ENCODE results near the gene YARS1.

YARS1 gene

GRCh38 chr1:32786856-32787255 lies 30.3 kb downstream of the YARS1 start:
- DNase-seq = peak; percentile 34

DNA sequence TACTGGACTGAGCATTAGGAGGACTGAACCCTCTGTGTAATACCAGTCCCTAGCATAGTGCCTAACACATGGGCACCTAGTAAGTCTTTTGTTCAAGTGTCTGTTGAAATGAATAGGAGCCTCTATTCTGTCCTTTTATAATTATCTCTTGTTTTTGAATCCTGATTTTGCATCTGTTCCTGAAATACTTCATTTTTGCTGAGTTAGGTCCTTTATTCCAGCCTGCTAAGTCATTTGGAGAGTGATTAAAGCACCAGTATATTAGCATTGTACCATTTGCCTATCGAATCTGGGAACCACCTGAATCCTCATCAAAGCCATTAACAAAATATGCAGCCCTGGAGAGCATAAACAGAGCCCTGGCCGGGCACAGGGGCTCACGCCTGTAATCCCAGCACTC lies 32.3 kb downstream of the YARS1 start:
- no peak for DNase-seq

More at GRCh38 chr1:32786856-32787255, 30.3 kb downstream of the YARS1 start:
- in situ Hi-C loops (cut with MboI; ENCODE audit: low pct_unique_long_range_greater_than_20kb, low sequenced_read_pairs) = no loop called here

DNA sequence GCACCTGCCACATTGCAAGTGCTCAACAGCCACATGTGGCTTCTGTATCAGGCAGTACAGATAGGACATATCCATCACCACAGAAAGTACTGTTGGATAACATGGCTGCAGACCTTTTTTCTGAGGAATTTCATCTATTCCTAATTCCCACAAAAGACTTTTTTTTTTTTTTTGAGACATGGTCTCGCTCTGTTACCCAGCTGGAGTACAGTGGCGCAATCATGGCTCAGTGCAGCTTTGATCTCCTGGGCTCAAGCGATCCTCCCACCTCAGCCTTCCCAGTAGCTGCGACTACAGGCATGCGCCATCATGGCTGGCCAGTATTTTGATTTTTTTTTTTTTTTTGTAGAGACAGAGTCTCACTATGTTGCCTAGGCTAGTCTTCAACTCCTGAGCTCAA lies 33.3 kb downstream of the YARS1 start:
- in situ Hi-C loops (cut with MboI; ENCODE audit: low pct_unique_long_range_greater_than_20kb, low sequenced_read_pairs) = no loop called here
- no peak for DNase-seq

More for the DNA sequence above, 32.3 kb downstream of the YARS1 start:
- in situ Hi-C loops (cut with MboI; ENCODE audit: low pct_unique_long_range_greater_than_20kb, low sequenced_read_pairs) = no loop called here

- in situ Hi-C loops (cut with MboI; ENCODE audit: low pct_unique_long_range_greater_than_20kb, low sequenced_read_pairs) = no loop called here
- DNase-seq = no peak
Observed at GRCh38 chr1:32782086-32782485, 35.1 kb downstream of the YARS1 start.

GRCh38 chr1:32780628-32781234 lies 36.4 kb downstream of the YARS1 start:
- in situ Hi-C loops (cut with MboI; ENCODE audit: low pct_unique_long_range_greater_than_20kb, low sequenced_read_pairs) = no loop called here
- DNase-seq = no peak

GRCh38 chr1:32780005-32780404 lies 37.2 kb downstream of the YARS1 start:
- in situ Hi-C loops (cut with MboI; ENCODE audit: low pct_unique_long_range_greater_than_20kb, low sequenced_read_pairs) = no loop called here
- no peak for DNase-seq

GRCh38 chr1:32779242-32779641 lies 37.9 kb downstream of the YARS1 start:
- no peak for DNase-seq
- in situ Hi-C loops (cut with MboI; ENCODE audit: low pct_unique_long_range_greater_than_20kb, low sequenced_read_pairs) = no loop called here

- no peak for DNase-seq
Observed at GRCh38 chr1:32775640-32776337, 41.4 kb downstream of the YARS1 start.

DNA sequence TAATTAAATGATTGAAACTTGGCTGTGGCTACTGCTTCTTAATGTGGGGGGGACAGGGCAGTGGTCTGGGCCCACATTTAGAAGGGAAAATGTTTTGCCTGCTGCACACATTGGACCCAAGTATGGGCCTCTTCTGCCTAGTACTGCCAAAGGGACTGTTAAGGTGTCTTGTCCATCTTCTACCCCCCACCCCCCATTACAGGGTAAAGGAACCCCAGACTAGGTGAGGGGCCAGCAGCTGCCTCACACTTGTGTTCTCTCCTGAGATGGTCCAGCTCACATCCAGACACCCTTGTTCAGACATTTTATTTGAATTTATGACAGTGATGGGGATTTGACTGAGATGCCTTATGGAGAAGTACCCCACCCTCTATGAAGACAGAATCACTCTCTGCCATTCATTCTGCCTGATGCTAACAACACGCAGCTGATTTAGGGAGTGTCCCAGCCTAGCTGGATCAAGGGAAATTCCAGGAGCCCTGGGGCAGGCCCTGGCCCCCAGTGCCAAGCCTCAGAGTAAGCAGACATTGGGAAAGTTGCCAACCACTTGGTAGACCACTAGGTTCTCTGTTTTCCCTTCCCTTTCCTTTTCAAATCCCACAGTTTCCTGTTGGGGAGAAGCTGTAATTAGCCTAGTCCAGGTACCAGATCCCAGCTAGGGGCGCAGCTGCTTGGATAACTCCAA lies 42.1 kb downstream of the YARS1 start:
- in situ Hi-C loops (cut with MboI; ENCODE audit: low pct_unique_long_range_greater_than_20kb, low sequenced_read_pairs) = no loop called here
- no peak for DNase-seq

More at GRCh38 chr1:32775640-32776337, 41.4 kb downstream of the YARS1 start:
- in situ Hi-C loops (cut with MboI; ENCODE audit: low pct_unique_long_range_greater_than_20kb, low sequenced_read_pairs) = no loop called here

DNA sequence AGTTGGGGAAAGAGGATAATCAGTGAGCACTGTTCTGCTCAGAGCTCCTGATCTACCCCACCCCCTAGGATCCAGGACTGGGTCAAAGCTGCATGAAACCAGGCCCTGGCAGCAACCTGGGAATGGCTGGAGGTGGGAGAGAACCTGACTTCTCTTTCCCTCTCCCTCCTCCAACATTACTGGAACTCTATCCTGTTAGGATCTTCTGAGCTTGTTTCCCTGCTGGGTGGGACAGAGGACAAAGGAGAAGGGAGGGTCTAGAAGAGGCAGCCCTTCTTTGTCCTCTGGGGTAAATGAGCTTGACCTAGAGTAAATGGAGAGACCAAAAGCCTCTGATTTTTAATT lies 42.7 kb downstream of the YARS1 start:
- DNase-seq = no peak

GRCh38 chr1:32773764-32774463 lies 43.2 kb downstream of the YARS1 start:
- DNase-seq = no peak
- in situ Hi-C loops (cut with MboI; ENCODE audit: low pct_unique_long_range_greater_than_20kb, low sequenced_read_pairs) = no loop called here

More for the DNA sequence above, 42.7 kb downstream of the YARS1 start:
- in situ Hi-C loops (cut with MboI; ENCODE audit: low pct_unique_long_range_greater_than_20kb, low sequenced_read_pairs) = no loop called here

DNA sequence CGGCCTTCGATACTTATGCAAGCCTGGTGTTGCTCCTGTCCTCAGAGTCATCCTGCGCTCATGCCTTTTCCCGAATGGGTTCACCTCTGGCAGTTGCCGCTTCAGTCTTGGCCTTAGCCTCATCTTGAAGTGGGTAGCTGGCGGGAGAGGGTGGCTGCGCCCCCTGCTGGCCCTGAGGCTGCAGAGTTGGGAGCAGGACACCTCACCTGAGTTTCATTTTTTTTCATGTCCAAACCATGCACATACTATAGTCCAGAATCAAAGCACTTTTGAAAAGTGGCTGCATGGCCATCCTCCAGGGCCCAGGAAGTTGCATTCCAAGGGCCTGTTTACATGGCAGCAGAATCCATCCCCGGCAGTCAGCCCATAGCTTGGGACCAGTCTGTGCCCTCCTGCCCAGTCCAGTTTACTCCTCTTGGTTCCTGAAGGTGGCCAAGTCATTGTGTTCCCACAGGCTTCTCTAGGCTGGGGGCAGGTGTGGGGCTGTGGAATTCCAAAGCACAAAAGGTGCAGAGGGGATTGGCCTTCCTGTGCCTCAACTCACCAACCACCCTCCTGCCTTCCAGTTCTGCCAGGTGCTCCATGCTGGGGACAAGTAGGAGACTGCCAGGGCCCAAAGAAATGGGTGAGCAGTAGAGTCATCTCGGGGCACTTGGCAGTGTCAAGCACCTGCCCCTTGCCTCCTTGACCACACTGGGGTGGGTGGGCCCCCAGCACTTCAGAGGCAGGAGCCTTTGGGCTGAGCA lies 44.0 kb downstream of the YARS1 start:
- in situ Hi-C loops (cut with MboI; ENCODE audit: low pct_unique_long_range_greater_than_20kb, low sequenced_read_pairs) = no loop called here
- DNase-seq = peak; percentile 84

GRCh38 chr1:32772281-32773017 lies 44.7 kb downstream of the YARS1 start:
- in situ Hi-C loops (cut with MboI; ENCODE audit: low pct_unique_long_range_greater_than_20kb, low sequenced_read_pairs) = no loop called here

GRCh38 chr1:32771561-32772280 lies 45.4 kb downstream of the YARS1 start:
- DNase-seq = no peak
- in situ Hi-C loops (cut with MboI; ENCODE audit: low pct_unique_long_range_greater_than_20kb, low sequenced_read_pairs) = no loop called here

More at GRCh38 chr1:32772281-32773017, 44.7 kb downstream of the YARS1 start:
- DNase-seq = no peak

DNA sequence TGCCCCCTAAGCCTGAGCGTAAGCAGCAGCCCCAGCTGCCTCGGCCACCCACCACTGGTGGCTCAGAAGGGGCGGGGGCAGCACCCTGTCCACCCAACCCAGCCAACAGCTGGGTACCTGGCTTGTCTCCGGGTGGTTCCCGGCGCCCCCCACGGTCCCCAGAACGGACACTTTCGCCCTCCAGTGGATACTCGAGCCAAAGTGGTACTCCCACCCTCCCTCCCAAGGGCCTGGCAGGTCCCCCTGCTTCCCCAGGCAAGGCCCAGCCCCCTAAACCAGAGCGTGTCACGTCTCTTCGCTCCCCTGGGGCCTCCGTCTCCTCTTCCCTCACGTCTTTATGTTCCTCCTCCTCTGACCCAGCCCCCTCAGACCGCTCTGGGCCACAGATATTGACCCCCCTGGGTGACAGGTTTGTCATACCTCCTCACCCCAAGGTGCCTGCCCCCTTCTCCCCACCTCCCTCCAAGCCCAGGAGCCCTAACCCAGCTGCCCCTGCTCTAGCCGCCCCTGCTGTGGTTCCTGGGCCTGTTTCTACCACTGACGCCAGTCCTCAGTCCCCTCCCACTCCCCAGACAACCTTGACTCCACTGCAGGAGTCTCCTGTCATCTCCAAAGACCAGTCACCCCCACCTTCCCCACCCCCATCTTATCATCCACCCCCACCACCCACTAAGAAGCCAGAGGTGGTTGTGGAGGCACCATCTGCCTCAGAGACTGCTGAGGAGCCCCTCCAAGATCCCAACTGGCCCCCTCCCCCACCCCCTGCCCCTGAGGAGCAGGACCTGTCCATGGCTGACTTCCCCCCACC lies 46.2 kb downstream of the YARS1 start:
- in situ Hi-C loops (cut with MboI; ENCODE audit: low pct_unique_long_range_greater_than_20kb, low sequenced_read_pairs) = no loop called here
- DNase-seq = no peak

GRCh38 chr1:32770221-32770731 lies 46.9 kb downstream of the YARS1 start:
- no peak for DNase-seq
- in situ Hi-C loops (cut with MboI; ENCODE audit: low pct_unique_long_range_greater_than_20kb, low sequenced_read_pairs) = no loop called here

Measured in KBM-7 (cell line).